CD8-positive, alpha-beta memory T cell (primary cell): ENCODE data around the gene EP400. TPM values are rescaled to one million over a fixed set of nuclear protein-coding genes. Genes with fewer than 3 reads are reported as not detected.
A peak's percentile ranks its signal among the peaks of the same experiment; 100 is the strongest.

Source experiments
- CTCF ChIA-PET: fragments of 350-600 bp; sonication (Branson Sonifier 250); formaldehyde crosslinking; loops from one replicate; lab custom pipeline; 2021; ENCODE audit warnings: antibody characterized with exemption; lab: Charles Lee
- POLR2A ChIA-PET: fragments of 350-600 bp; sonication (Branson Sonifier 250); formaldehyde crosslinking; loops from one replicate; lab custom pipeline; 2021; ENCODE audit warnings: antibody characterized with exemption; lab: Charles Lee
- DNase-seq, 5 donors: peaks; one replicate each; pipeline versions ENCODE4 v3.0.0 to v3.0.0-alpha.2; 2020 to 2022; ENCODE audit warnings: mixed read lengths in 1 of 5
- H3K27ac ChIP-seq: one replicate; pipeline ENCODE4 v1.7.0; 2013; ENCODE audit warnings: low read depth, mild to moderate bottlenecking, low read length, moderate library complexity
- H3K27me3 ChIP-seq: 2 replicates; pipeline ENCODE4 v1.7.0; 2013; ENCODE audit warnings: low read length, mild to moderate bottlenecking; ENCODE audit not compliant: insufficient read depth, poor library complexity, severe bottlenecking
- H3K36me3 ChIP-seq: 2 replicates; pipeline ENCODE4 v1.7.0; 2013; ENCODE audit warnings: mild to moderate bottlenecking, low read length, moderate library complexity; ENCODE audit not compliant: insufficient read depth
- H3K4me1 ChIP-seq: 2 replicates; pipeline ENCODE4 v1.7.0; 2013; ENCODE audit warnings: mild to moderate bottlenecking, low read length, moderate library complexity; ENCODE audit not compliant: insufficient read depth
- H3K4me3 ChIP-seq: 2 replicates; pipeline ENCODE4 v1.7.0; 2013; ENCODE audit warnings: mild to moderate bottlenecking, low read length
- H3K9me3 ChIP-seq: 2 replicates; pipeline ENCODE4 v1.7.0; 2013; ENCODE audit warnings: mild to moderate bottlenecking, low read length
- H3K27ac Mint-ChIP-seq, 8 donors: one replicate each; pipeline ENCODE4 v1.8.0; 2020 to 2021; ENCODE audit warnings: mixed read lengths in 8 of 8, mild to moderate bottlenecking in 6 of 8, inconsistent platforms in 3 of 8, moderate library complexity in 3 of 8
- H3K27me3 Mint-ChIP-seq, 2 donors: one replicate each; pipeline ENCODE4 v1.8.0; 2020 to 2021; ENCODE audit warnings: mixed read lengths in 2 of 2, mild to moderate bottlenecking in 1 of 2, moderate library complexity in 1 of 2
- H3K36me3 Mint-ChIP-seq, 3 donors: one replicate each; pipeline ENCODE4 v1.8.0; 2020 to 2021; ENCODE audit warnings: mixed read lengths in 3 of 3, inconsistent platforms in 1 of 3, mild to moderate bottlenecking in 1 of 3
- H3K4me1 Mint-ChIP-seq, 3 donors: one replicate each; pipeline ENCODE4 v1.8.0; 2020 to 2021; ENCODE audit warnings: mixed read lengths in 3 of 3, inconsistent platforms in 1 of 3, mild to moderate bottlenecking in 1 of 3
- H3K4me3 Mint-ChIP-seq, 7 donors: one replicate each; pipeline ENCODE4 v1.8.0; 2020 to 2021; ENCODE audit warnings: mixed read lengths in 7 of 7, mild to moderate bottlenecking in 6 of 7, moderate library complexity in 4 of 7, inconsistent platforms in 2 of 7
- H3K9me3 Mint-ChIP-seq, 5 donors: one replicate each; pipeline ENCODE4 v1.8.0; 2020 to 2022; ENCODE audit warnings: mixed read lengths in 5 of 5, mild to moderate bottlenecking in 3 of 5, moderate library complexity in 2 of 5, inconsistent platforms in 1 of 5
- polyA plus RNA-seq: library from polyadenylated mRNA; unstranded; fragments of 300-500 nt; fragmentation: Illumina TruSeq; gene quantifications from one replicate; pipeline ENCODE4 v1.2.3, GENCODE V29; 2021
- total RNA-seq, 2 experiments: library from RNA; stranded (reverse); gene quantifications; one replicate each; pipeline ENCODE4 v1.2.3, GENCODE V29; 2021

Gene EP400
- total and polyA plus RNA-seq, 3 experiments from 2014 or later, result 4.3 to 48.8 (median 47.9) TPM

- Histone ChIP-seq H3K4me3 (no peak overlapping the region), H3K4me1 (no peaks in the 10 kb centered on the region), H3K27ac (no peak overlapping the region), H3K9me3 (no peaks in the 10 kb centered on the region), H3K36me3 (no peaks in the 10 kb centered on the region), H3K27me3 (no peaks in the 10 kb centered on the region)
- no peaks in the 10 kb centered on the region for H3K27me3 Mint-ChIP-seq
- CTCF ChIA-PET, result no interaction called here
- H3K4me1 Mint-ChIP-seq, result no peaks in the 10 kb centered on the region
- POLR2A ChIA-PET, result no interaction called here
- H3K36me3 Mint-ChIP-seq, result peaks cover 5 to 73% (median 19%) of the 10 kb centered on the region in 3 donors
- no peak for DNase-seq
- H3K9me3 Mint-ChIP-seq, result no peaks in the 10 kb centered on the region
- no peak overlapping the region for H3K4me3 Mint-ChIP-seq
- no peak overlapping the region for H3K27ac Mint-ChIP-seq
Observed at GRCh38 chr12:132110677-132111076, 160.9 kb downstream of the EP400 start.

GRCh38 chr12:132111654-132112304 is 162.0 kb downstream of the EP400 start:
- DNase-seq, result no peak
- Mint-ChIP-seq H3K27me3 (no peaks in the 10 kb centered on the region), H3K27ac (peak overlapping the region in 1 of 8 donors; percentile 66), H3K36me3 (peaks cover 5 to 76% (median 19%) of the 10 kb centered on the region in 3 donors), H3K4me1 (no peaks in the 10 kb centered on the region), H3K9me3 (no peaks in the 10 kb centered on the region), H3K4me3 (no peak overlapping the region)
- Histone ChIP-seq H3K4me1 (no peaks in the 10 kb centered on the region), H3K9me3 (no peaks in the 10 kb centered on the region), H3K4me3 (no peak overlapping the region), H3K36me3 (no peaks in the 10 kb centered on the region), H3K27ac (no peak overlapping the region), H3K27me3 (no peaks in the 10 kb centered on the region)
- POLR2A ChIA-PET, result no interaction called here
- CTCF ChIA-PET, result no interaction called here

- ChIA-PET POLR2A (no interaction called here), CTCF (no interaction called here)
- Histone ChIP-seq H3K27ac (no peak overlapping the region), H3K9me3 (no peaks in the 10 kb centered on the region), H3K4me3 (no peak overlapping the region), H3K36me3 (no peaks in the 10 kb centered on the region), H3K27me3 (no peaks in the 10 kb centered on the region), H3K4me1 (no peaks in the 10 kb centered on the region)
- Mint-ChIP-seq H3K27ac (no peak overlapping the region), H3K27me3 (no peaks in the 10 kb centered on the region), H3K36me3 (peaks cover 4 to 64% (median 19%) of the 10 kb centered on the region in 3 donors), H3K4me3 (no peak overlapping the region), H3K4me1 (no peaks in the 10 kb centered on the region), H3K9me3 (no peaks in the 10 kb centered on the region)
- DNase-seq, result no peak
Observed at GRCh38 chr12:132114667-132115066, 164.9 kb downstream of the EP400 start.

- no peaks in the 10 kb centered on the region for H3K27me3 ChIP-seq
- H3K4me1 Mint-ChIP-seq, result no peaks in the 10 kb centered on the region
- no peak overlapping the region for H3K4me3 ChIP-seq
- no peak overlapping the region for H3K27ac Mint-ChIP-seq
- ChIA-PET POLR2A (no interaction called here), CTCF (no interaction called here)
- no peaks in the 10 kb centered on the region for H3K9me3 Mint-ChIP-seq
- H3K27ac ChIP-seq, result no peak overlapping the region
- H3K9me3 ChIP-seq, result no peaks in the 10 kb centered on the region
- H3K4me3 Mint-ChIP-seq, result no peak overlapping the region
- DNase-seq, result no peak
- no peaks in the 10 kb centered on the region for H3K36me3 ChIP-seq
- H3K4me1 ChIP-seq, result no peaks in the 10 kb centered on the region
- no peaks in the 10 kb centered on the region for H3K27me3 Mint-ChIP-seq
- peaks cover 0 to 62% (median 19%) of the 10 kb centered on the region in 3 donors for H3K36me3 Mint-ChIP-seq
Observed at GRCh38 chr12:132115500-132115899, 165.8 kb downstream of the EP400 start.

GRCh38 chr12:132116709-132117557 is 167.2 kb downstream of the EP400 start:
- no peak overlapping the region for H3K4me3 ChIP-seq
- POLR2A ChIA-PET, result no interaction called here

GRCh38 chr12:132117558-132117875 is 167.8 kb downstream of the EP400 start:
- Histone ChIP-seq H3K4me3 (no peak overlapping the region), H3K9me3 (no peaks in the 10 kb centered on the region), H3K27me3 (no peaks in the 10 kb centered on the region), H3K27ac (no peak overlapping the region), H3K4me1 (no peaks in the 10 kb centered on the region), H3K36me3 (no peaks in the 10 kb centered on the region)
- POLR2A ChIA-PET, result no interaction called here
- H3K4me1 Mint-ChIP-seq, result no peaks in the 10 kb centered on the region
- H3K36me3 Mint-ChIP-seq, result peaks cover 0 to 61% (median 17%) of the 10 kb centered on the region in 3 donors
- H3K27ac Mint-ChIP-seq, result no peak overlapping the region
- H3K9me3 Mint-ChIP-seq, result no peaks in the 10 kb centered on the region
- no peaks in the 10 kb centered on the region for H3K27me3 Mint-ChIP-seq
- no peak overlapping the region for H3K4me3 Mint-ChIP-seq
- no peak for DNase-seq
- CTCF ChIA-PET, result no interaction called here

More at GRCh38 chr12:132116709-132117557, 167.2 kb downstream of the EP400 start:
- H3K4me1 ChIP-seq, result no peaks in the 10 kb centered on the region
- H3K36me3 ChIP-seq, result no peaks in the 10 kb centered on the region
- H3K9me3 ChIP-seq, result no peaks in the 10 kb centered on the region
- CTCF ChIA-PET, result no interaction called here
- DNase-seq, result no peak
- H3K9me3 Mint-ChIP-seq, result no peaks in the 10 kb centered on the region
- H3K4me3 Mint-ChIP-seq, result no peak overlapping the region
- H3K27me3 Mint-ChIP-seq, result no peaks in the 10 kb centered on the region
- H3K27ac Mint-ChIP-seq, result peak overlapping the region in 1 of 8 donors; percentile 29
- no peaks in the 10 kb centered on the region for H3K27me3 ChIP-seq
- no peak overlapping the region for H3K27ac ChIP-seq
- H3K36me3 Mint-ChIP-seq, result peaks cover 0 to 57% (median 15%) of the 10 kb centered on the region in 3 donors
- H3K4me1 Mint-ChIP-seq, result no peaks in the 10 kb centered on the region

GRCh38 chr12:132118876-132119275 is 169.1 kb downstream of the EP400 start:
- H3K27me3 ChIP-seq, result no peaks in the 10 kb centered on the region
- CTCF ChIA-PET, result no interaction called here

GRCh38 chr12:132121283-132121682 is 171.5 kb downstream of the EP400 start:
- Histone ChIP-seq H3K4me1 (no peaks in the 10 kb centered on the region), H3K9me3 (no peaks in the 10 kb centered on the region), H3K27me3 (no peaks in the 10 kb centered on the region), H3K36me3 (peaks cover 8% of the 10 kb centered on the region), H3K4me3 (no peak overlapping the region), H3K27ac (no peak overlapping the region)
- no peaks in the 10 kb centered on the region for H3K4me1 Mint-ChIP-seq
- peaks cover 9 to 60% (median 22%) of the 10 kb centered on the region in 3 donors for H3K36me3 Mint-ChIP-seq
- no peaks in the 10 kb centered on the region for H3K27me3 Mint-ChIP-seq
- no peaks in the 10 kb centered on the region for H3K9me3 Mint-ChIP-seq
- no peak for DNase-seq
- ChIA-PET POLR2A (no interaction called here), CTCF (no interaction called here)
- no peak overlapping the region for H3K4me3 Mint-ChIP-seq
- H3K27ac Mint-ChIP-seq, result no peak overlapping the region

More at GRCh38 chr12:132118876-132119275, 169.1 kb downstream of the EP400 start:
- Mint-ChIP-seq H3K4me3 (no peak overlapping the region), H3K36me3 (peaks cover 0 to 58% (median 17%) of the 10 kb centered on the region in 3 donors), H3K9me3 (no peaks in the 10 kb centered on the region), H3K4me1 (no peaks in the 10 kb centered on the region), H3K27ac (no peak overlapping the region), H3K27me3 (no peaks in the 10 kb centered on the region)
- no peak overlapping the region for H3K27ac ChIP-seq
- no peaks in the 10 kb centered on the region for H3K36me3 ChIP-seq
- POLR2A ChIA-PET, result no interaction called here
- no peak overlapping the region for H3K4me3 ChIP-seq
- DNase-seq, result no peak
- no peaks in the 10 kb centered on the region for H3K9me3 ChIP-seq
- H3K4me1 ChIP-seq, result no peaks in the 10 kb centered on the region
